HG03442 (cell line): ENCODE data around the gene ZNF692.
A peak's percentile ranks its signal among the peaks of the same experiment; 100 is the strongest.
"Not testable (repeated sequence)": the region's sequence is repeated elsewhere in the genome, so short reads cannot be mapped to it uniquely, and the experiment has no call there.

Source experiments
- ATAC-seq: cut with Tn5 transposase; IDR thresholded peaks from one replicate; pipeline ENCODE4 v1.9.1; 2021; ENCODE audit warnings: mild to moderate bottlenecking, moderate library complexity; ENCODE audit not compliant: unreplicated experiment

The ZNF692 gene, protein sequence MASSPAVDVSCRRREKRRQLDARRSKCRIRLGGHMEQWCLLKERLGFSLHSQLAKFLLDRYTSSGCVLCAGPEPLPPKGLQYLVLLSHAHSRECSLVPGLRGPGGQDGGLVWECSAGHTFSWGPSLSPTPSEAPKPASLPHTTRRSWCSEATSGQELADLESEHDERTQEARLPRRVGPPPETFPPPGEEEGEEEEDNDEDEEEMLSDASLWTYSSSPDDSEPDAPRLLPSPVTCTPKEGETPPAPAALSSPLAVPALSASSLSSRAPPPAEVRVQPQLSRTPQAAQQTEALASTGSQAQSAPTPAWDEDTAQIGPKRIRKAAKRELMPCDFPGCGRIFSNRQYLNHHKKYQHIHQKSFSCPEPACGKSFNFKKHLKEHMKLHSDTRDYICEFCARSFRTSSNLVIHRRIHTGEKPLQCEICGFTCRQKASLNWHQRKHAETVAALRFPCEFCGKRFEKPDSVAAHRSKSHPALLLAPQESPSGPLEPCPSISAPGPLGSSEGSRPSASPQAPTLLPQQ

DNA sequence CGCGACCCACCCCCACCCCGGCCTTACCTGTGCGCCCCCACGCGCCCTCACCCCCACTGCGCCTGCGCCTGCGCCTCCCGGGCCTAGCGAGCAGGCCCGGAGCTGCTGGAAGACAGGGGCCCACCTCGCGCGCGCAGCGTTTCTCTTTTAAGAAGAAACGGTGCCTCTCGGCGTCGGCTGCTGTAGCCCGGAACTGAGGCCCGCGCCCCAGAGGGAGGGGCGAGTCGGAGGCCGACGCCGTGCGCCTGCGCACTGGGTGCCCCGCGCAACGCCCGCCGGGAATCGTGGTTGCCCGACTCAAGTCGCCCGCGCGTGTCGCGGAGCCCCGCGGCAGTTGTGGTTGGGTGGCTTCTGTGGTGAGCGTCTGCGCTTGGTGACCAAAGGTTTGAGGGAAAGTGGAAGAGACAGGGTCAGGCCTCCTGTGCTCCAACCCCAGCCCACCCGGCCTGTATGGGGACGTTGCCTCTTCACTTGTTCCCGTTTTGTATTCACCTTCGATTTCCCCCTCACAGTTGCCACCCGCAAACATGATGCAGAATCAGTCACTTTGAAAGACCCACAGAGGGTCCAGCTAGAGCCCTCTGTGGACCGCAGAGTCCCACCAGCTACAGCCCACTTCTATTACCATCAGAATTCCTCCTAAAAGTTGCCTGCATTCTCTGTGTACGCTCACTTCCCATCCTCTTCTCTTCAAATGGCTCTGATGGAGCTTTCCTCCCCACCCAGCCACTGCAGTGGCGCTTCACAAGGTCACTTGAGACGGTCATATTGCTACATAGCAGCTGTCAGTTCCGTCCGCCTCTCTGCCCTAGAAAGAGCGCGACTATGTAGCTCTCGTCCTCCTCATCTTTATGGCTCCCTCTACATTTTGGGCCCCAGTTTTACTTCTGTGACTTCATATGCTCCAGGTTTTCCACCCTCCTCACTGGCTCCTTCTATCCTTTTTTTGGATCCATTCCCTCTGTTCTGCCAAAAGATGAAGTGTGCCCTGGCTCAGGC lies at the start of gene ZNF692:
ZNF692 (minus strand) TSS at position 195 of the 999 bp plus-strand sequence. CDS start 776 bp downstream, outside the sequence.
- ATAC-seq = peak; percentile 78

DNA sequence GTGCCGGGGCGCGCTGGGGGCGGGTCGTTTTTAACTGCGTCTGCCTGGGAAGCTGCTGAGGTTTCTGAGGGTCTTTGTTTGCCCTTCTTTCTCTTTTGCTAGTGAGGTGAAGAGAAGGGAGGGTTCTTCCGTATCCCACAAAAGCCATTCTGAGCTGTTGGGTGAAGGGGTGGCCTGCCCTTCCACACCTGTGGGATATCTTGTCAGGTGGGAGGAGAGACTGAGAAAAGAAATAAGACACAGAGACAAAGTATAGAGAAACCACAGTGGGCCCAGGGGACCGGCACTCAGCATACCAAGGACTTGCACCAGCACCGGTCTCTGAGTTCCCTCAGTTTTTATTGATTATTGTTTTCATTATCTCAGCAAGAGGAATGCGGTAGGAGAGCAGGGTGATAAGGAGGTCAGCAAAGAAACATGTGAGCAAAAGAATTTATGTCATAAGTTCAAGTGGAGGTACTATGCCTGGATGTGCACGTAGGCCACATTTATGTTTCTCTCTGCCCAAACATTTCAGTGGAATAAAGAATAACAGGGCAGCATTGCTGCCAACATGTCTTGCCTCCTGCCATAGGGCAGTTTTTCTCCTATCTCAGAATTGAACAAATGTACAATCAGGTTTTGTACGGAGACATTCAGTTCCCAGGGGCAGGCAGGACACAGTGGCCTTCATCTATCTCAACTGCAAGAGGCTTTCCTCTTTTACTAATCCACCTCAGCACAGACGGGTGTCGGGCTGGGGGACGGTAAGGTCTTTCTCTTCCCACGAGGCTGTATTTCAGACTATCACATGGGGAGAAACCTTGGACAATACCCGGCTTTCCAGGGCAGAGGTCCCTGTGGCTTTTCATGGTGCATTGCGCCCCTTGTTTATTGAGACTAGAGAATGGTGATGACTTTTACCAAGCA lies 48.1 kb upstream of the ZNF692 start:
- ATAC-seq = peak; percentile 11

DNA sequence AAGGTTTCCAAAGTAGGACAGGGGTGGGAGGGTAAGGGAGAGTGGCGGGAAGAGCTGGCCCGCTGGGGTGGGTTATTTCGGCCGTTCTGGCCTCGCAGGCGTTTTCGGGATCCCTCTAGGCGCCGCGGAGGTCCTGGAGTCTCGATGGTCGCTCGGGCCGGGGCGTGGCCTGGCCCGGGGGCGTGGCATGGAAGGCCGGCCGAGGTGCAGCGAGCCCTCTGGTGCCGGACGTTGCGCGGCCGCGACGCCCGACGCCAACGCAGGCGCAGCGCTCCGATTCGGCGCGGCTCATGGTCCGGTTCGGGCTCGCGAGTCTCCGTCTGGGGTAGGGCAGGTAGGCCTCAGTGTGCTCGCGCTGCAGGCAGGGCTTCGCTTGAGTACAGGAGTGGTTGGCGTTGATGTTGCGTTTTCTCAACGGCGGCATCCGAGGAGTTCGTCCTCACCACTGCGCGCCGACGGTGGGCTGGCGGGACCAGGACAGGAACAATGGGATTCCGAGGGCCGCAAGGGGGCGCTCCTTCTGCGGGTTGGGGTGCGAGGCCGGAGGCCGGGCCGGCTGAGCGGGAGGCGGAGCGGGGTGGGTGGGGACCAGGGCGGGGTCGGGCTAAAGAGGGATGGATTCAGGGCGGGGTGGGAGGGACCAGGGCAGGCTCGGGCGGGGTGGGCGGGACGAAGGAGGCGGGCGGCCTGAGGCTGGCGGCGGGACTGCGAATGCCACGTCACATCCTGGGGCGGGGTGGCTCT lies 47.3 kb upstream of the ZNF692 start, which contains the start of gene PGBD2:
PGBD2 (plus strand) TSS at position 227 of the 744 bp plus-strand sequence. CDS start 7,628 bp downstream, outside the sequence.
- ATAC-seq = peak; percentile 91

DNA sequence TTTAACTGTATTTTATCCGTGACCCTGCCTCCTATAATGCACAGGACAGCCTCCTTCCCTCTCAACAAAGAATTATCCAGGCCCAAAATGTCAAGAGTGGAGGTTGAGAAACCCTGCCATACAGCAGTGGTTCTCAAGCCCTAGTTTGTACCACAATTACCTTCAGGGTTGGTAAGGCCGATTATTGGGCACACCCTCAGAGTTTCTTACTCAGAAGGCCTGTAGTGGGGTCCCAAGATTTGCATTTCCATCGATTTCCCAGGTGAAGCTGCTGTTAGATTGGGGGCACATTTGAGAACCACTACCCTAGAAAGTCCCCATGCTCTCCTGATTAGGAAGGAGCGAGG lies 46.8 kb upstream of the ZNF692 start:
- ATAC-seq = no peak

DNA sequence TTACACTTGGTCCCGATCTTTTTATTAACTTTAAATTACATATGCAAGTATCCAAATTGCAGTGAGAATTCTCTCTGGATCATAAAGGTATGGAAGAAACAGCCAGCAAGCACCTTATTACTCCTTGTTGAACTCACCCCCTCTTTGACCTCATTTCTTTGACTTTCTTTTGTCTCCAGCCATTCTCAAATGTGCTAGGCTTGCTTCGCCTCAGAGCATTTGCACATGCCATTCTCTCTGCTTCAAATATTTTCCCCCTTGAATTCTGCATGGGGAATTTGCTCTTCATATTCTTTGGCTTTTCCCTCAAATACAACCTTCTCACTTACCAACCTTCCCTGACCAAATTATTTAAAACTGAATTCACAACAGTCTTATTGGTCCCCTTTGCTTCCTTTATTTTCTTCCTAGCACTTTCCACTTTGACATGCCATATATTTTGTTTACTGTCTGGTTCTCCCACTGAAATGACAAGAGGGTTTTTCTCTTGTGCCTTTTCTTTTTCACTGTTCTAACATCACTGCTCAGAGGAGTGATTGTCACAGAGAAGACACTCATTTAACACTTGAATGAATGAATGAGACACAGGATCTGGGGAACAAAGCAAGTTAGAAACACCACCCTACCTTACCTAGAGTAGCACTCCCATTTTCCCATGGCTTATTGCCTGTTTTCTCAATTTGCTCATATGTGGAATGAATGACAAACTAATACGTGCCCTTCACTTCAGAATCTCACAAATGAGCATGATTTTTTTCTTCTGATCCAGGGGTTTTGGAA lies 45.7 kb upstream of the ZNF692 start:
- no peak for ATAC-seq

DNA sequence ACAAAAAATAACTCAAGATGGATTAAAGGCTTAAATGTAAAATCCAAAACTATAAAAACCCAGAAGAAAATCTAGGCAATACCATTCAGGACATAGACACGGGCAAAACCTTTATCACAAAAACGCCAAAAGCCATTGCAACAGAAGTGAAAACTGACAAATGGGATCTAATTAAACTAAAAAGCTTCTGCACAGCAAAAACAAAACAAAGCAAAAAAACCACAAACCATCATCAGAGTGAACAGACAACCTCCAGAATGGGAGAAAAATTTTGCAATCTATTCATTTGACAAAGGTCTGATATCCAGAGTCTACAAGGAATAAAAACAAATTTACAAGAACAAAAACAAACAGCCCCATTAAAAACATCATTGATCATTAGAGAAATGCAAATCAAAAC lies 42.7 kb upstream of the ZNF692 start:
- ATAC-seq = no peak

DNA sequence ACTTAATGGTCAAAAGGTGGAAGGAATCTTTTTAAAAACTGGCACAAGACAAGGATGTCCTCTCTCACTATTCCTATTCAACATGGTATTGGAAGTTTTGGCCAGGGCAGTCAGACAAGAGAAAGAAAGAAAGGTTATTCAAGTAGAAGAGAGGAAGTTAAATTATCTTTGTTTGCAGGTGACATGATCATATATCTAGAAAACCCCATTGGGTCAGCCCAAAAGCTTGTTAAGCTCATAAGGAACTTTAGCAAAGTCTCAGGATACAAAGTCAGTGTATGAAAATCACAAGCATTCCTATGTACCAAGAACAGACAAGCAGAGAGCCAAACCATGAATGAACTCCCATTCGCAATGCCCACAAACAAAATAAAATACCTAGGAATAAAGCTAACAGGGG lies 41.8 kb upstream of the ZNF692 start:
- ATAC-seq = no peak

DNA sequence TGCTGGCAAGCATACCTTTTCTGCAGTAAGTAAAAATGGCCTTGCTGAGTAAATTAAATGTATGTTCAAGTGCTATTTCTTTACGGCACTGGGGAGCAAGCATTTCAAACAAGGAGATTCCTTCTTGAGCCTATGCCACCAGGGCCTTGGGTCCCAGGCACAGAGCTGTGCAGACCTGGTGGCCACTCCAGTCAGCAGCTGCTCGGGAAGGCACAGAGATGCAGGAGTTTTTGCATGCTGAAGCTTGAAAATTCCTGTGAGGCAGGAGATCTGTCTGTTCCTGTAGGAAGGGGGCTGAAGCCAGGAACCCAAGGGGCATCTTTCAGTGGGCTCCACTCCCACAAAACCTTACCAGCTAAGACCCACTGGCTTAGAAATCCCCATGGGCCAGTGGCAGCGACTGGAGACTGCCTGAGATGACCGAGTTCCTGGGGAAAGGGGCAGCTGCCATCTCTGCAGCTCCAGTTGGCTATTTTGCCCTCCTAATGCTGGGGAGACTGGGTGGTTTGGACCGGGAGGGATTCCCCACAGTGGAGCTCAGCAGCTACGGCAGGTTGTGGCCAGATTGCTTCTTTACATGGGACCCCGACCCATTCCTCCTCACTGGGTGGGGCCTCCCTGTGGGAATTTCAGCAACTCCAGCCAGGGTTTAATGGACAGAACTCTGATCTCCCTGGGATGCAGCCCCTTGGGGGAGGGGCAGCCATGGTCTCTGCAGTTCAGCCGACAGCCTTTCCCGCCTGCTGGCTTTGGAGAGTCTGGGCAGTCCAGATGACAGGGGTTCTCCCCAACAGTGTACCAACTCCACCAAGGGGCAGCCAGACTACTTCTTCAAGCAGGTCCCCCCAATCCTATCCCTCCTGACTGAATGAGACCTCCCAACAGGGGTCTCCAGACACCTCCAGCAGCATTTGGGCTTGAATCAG lies 38.8 kb upstream of the ZNF692 start:
- no peak for ATAC-seq

DNA sequence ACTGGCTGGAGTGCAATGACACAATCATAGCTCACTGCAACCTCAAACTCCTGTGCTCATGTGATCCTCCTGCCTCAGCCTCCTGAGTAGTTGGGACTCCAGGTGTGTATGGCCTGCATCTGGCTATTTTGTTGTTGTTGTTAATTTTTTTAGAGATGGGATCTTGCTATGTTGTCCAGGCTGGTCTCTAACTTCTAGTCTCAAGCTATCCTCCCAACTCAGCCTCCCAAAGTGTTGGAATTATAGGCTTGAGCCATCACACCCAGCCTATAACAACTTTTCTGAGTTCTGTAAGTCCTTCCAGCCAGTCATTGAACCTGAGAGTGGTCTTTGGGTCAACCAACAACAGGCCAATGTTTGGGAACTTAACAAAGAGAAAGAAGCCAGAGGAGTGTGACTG lies 36.0 kb upstream of the ZNF692 start:
- ATAC-seq = no peak

DNA sequence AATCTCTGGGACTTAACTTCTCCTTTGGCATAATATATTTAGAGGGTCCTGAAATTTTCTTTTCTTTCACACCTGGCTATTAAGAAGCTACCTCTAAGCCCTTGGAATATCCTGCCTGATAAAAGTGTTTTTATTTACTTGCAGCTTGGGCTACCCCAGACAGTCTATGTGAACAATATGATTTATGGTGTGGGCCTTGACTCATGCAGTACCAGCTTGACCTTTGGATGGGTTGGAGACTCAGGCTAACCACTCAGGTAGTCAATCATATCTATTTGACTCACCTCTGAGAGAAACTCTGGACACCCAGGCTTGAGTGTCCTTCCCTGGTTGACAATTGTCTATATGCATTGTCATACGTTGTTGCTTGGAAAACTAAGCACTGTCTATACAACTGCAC lies 33.7 kb upstream of the ZNF692 start:
- ATAC-seq = no peak

DNA sequence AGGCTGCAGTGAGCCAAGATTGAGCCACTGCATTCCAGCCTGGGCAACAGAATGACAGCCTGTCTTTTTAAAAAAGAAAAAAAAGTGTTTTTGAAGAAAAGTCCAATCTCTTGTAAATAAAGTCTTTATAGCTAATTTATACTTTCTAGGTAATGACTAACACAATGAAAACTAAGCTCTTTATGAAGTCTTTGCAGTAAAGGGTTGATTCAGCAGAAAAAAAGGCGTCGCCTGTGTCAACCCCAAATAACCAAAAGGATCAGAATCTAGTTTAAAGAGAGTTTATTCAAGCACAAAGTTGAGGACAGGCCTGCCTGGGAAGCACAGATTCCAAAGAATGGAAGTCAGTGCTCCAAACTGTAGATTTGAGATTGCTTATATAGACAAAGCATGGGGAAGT lies 32.9 kb upstream of the ZNF692 start:
- ATAC-seq = no peak

DNA sequence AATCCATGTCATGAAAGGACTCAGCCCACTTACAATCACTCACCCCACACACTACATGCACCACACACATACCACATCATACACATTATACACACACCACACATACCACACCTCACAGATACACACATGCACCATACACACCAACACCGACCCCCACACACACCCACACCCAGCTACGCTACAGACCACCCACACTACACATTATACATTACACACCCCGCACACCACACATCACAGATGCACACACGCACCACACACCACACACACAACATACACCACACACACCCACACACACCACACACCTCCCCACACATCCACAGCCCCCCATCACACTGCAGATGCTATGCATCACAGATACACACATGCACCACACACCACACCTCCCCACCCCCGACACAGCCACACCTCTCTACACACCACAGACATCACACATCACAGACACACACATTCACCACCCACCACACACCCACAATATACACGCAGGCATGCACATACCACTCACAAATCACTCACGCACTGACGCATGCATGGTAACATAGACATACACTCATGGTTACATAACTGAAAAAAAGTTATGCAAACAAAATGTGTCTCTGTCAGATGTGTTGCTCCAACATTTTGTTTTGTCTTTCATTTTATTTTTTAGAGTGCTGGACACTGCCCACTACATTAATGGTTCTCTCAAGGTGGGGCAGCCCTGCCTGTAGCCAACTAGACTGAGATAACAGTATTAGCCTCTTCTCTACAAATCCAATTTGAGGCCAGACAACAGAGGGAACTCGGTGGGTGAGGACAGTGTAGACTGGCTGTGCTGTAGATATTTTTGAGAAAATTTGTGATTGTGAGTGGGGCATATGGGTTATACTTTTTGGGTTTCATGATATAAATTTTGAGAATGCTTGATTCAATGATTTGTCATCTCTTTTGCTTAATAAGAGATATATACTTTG lies 31.9 kb upstream of the ZNF692 start:
- ATAC-seq = no peak

DNA sequence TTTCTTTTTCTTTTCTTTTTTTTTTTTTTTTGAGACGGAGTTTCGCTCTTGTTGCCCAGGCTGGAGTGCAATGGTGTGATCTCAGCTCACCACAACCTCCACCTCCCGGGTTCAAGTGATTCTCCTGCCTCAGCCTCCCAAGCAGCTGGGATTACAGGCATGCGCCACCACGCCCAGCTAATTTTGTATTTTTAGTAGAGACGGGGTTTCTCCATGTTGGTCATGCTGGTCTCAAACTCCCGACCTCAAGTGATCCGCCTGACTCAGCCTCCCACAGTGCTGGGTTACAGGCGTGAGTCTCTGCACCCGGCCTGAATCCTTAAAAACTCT lies 31.0 kb upstream of the ZNF692 start:
- ATAC-seq = not testable (repeated sequence)

DNA sequence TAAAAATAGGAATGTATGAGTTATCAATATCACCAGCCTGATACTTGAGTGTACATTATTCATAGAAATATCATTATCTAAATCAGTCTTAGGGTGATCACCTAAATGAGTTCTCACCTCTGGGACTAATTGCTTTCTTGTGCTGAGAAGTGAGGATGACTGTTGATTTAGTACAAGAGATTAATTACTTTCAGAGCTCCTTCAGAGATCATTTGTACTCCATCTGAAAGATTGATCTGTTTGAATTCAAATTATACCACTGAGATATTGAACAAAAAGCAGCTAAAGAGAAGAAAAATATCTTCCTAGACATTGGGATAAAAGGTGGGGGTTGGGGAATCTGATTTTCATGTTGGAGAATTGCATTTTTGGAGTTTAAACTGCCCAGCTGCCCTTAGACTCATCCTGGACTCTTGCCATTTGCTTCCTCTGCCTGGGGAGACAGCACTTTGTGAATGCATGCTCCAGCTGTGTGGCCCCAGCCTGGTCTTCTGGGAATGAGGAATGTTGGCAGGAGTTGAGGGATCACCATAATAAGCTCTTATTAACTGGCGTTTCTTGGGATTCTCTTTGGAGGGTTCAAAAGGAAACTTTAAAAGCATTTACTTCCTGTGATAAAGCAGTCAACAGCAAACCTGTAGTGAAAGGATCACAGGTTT lies 27.5 kb upstream of the ZNF692 start:
- ATAC-seq = no peak

DNA sequence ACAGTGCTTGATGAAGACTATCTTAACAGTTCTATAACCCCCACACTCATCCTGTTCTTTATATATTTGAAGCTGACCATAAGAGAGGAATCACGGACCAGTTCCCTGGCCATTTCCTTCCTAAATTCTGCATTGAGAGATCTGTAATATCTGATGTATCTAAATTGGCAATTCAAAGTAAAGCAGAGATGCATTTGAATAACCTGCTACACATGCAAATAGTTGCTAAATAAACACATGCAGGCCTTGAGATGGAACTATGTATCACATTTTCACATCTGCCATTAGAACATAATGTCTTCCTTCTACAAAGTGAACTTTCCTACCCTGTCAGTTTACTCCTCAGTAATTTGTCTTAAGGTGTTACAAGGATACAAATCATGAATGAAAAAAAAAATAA lies 26.8 kb upstream of the ZNF692 start:
- no peak for ATAC-seq

DNA sequence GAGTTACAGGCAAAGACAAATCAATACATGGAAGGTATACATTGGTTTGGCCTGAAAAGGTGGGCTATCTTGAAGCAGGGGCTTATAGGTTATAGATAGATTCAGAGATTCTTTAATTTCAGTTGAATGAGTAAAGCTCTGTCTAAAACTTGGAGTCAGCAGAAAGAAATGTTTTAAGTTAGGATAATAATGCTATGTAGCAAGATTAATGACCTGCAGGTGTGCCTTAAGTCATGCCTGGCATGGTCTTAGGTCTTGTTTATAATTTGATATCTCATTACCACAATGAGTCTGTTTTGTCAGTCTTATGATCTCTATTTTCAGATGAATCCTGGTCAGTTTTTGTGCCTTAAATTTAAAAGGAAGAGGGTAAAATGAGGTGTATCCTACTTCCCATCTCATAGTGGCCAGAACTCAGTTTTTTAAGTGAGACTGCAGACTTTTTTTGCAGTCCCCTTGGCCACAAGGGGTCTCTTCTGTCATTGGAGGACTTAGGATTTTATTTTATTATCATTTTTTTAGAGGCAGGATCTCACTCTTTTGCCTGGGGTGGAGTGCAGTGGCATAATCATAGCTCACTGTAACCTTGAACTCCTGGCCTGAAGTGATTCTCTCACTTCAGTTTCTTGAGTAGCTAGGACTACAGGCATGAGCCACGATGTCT lies 25.9 kb upstream of the ZNF692 start:
- ATAC-seq = no peak
